Panc1 (cell line): ENCODE data around the gene PTPN11.

Experiments
- CTCF ChIP-seq: fragments of 450-650 bp; IDR thresholded peaks from 2 replicates; pipeline ENCODE4 v1.5.1; 2017; ENCODE audit warnings: mild to moderate bottlenecking
- POLR2AphosphoS5 ChIP-seq: IDR thresholded peaks from 2 replicates; pipeline ENCODE4 v1.6.1; 2012; ENCODE audit warnings: mild to moderate bottlenecking, low read depth, low read length, moderate library complexity
- SIN3A ChIP-seq: IDR thresholded peaks from 2 replicates; pipeline ENCODE4 v1.6.1; 2012; ENCODE audit warnings: low read depth, mild to moderate bottlenecking, low read length, moderate library complexity, borderline replicate concordance; ENCODE audit not compliant: insufficient read depth
- TCF7L2 ChIP-seq: IDR thresholded peaks from 2 replicates; pipeline ENCODE4 v1.6.1; 2011; ENCODE audit warnings: mild to moderate bottlenecking, low read depth, low read length, inconsistent platforms

- TF ChIP-seq POLR2AphosphoS5 (no peak), CTCF (no peak), TCF7L2 (no peak), SIN3A (no peak)
Observed at GRCh38 chr12:112535637-112536366, 117.1 kb downstream of the PTPN11 start.
